Trophoblast cell (in vitro differentiated cells and primary cell): ENCODE data around the gene TPK1.

ENCODE experiments used
- DNase-seq, 2 donors: peaks; one replicate each; pipeline ENCODE4 v3.0.0-alpha.2; 2016
- H2AFZ ChIP-seq: 2 replicates; pipeline ENCODE4 v1.6.1; 2013; ENCODE audit warnings: low read length, moderate library complexity, mild to moderate bottlenecking; ENCODE audit not compliant: insufficient read depth, poor library complexity
- H2AK5ac ChIP-seq: 2 replicates; pipeline ENCODE4 v1.6.1; 2013; ENCODE audit warnings: mild to moderate bottlenecking, low read length
- H2BK120ac ChIP-seq: 2 replicates; pipeline ENCODE4 v1.6.1; 2013; ENCODE audit warnings: low read length, mild to moderate bottlenecking, moderate library complexity; ENCODE audit not compliant: insufficient read depth, poor library complexity
- H2BK12ac ChIP-seq: 2 replicates; pipeline ENCODE4 v1.6.1; 2013; ENCODE audit warnings: mild to moderate bottlenecking, low read length, moderate library complexity
- H2BK5ac ChIP-seq: 2 replicates; pipeline ENCODE4 v1.6.1; 2013; ENCODE audit warnings: low read length, low read depth, moderate library complexity, mild to moderate bottlenecking; ENCODE audit not compliant: poor library complexity
- H3K14ac ChIP-seq: 2 replicates; pipeline ENCODE4 v1.6.1; 2013; ENCODE audit warnings: mild to moderate bottlenecking, low read length
- H3K18ac ChIP-seq: 2 replicates; pipeline ENCODE4 v1.6.1; 2013; ENCODE audit warnings: mild to moderate bottlenecking, low read length
- H3K23ac ChIP-seq: 2 replicates; pipeline ENCODE4 v1.6.1; 2013; ENCODE audit warnings: low read length
- H3K27ac ChIP-seq: 2 replicates; pipeline ENCODE4 v1.5.1; 2013; ENCODE audit warnings: low read depth, mild to moderate bottlenecking, inconsistent platforms, low read length, moderate library complexity
- H3K27me3 ChIP-seq: 2 replicates; pipeline ENCODE4 v1.6.1; 2013; ENCODE audit warnings: inconsistent platforms, mild to moderate bottlenecking, low read length, moderate library complexity; ENCODE audit not compliant: insufficient read depth
- H3K36me3 ChIP-seq, 2 experiments: 1 replicate in 1 of 2; 2 replicates in 1 of 2; pipeline ENCODE4 v1.6.1; 2013; ENCODE audit warnings: low read length in 2 of 2, mild to moderate bottlenecking in 2 of 2, moderate library complexity in 1 of 2; ENCODE audit not compliant: insufficient read depth in 2 of 2, control insufficient read depth in 1 of 2
- H3K4ac ChIP-seq: 2 replicates; pipeline ENCODE4 v1.6.1; 2013; ENCODE audit warnings: low read depth, mild to moderate bottlenecking, low read length, moderate library complexity
- H3K4me1 ChIP-seq, 2 experiments: 1 replicate in 1 of 2; 2 replicates in 1 of 2; pipeline ENCODE4 v1.6.1; 2013; ENCODE audit warnings: low read length in 2 of 2, mild to moderate bottlenecking in 2 of 2, moderate library complexity in 1 of 2; ENCODE audit not compliant: insufficient read depth in 2 of 2, control insufficient read depth in 1 of 2
- H3K4me2 ChIP-seq: 2 replicates; pipeline ENCODE4 v1.6.1; 2013; ENCODE audit warnings: inconsistent platforms, mild to moderate bottlenecking, low read length, moderate library complexity
- H3K4me3 ChIP-seq: 2 replicates; pipeline ENCODE4 v1.5.1; 2013; ENCODE audit warnings: mild to moderate bottlenecking, low read depth, low read length, inconsistent platforms
- H3K79me1 ChIP-seq: one replicate; pipeline ENCODE4 v1.6.1; 2013; ENCODE audit warnings: low read length
- H3K79me2 ChIP-seq: 2 replicates; pipeline ENCODE4 v1.6.1; 2013; ENCODE audit warnings: low read length, mild to moderate bottlenecking; ENCODE audit not compliant: control insufficient read depth, insufficient read depth, poor library complexity
- H3K9ac ChIP-seq: 2 replicates; pipeline ENCODE4 v1.6.1; 2013; ENCODE audit warnings: mild to moderate bottlenecking, low read length
- H3K9me3 ChIP-seq: 2 replicates; pipeline ENCODE4 v1.6.1; 2013; ENCODE audit warnings: low read depth, mild to moderate bottlenecking, control low read depth, inconsistent platforms, low read length; ENCODE audit not compliant: insufficient read depth
- H4K12ac ChIP-seq: 2 replicates; pipeline ENCODE4 v1.6.1; 2013; ENCODE audit warnings: low read depth, mild to moderate bottlenecking, low read length, moderate library complexity
- H4K8ac ChIP-seq: 2 replicates; pipeline ENCODE4 v1.6.1; 2013; ENCODE audit warnings: low read depth, mild to moderate bottlenecking, low read length, moderate library complexity
- H4K91ac ChIP-seq: one replicate; pipeline ENCODE4 v1.6.1; 2013; ENCODE audit warnings: low read depth, mild to moderate bottlenecking, low read length, moderate library complexity
- WGBS: extraction: QIAGEN DNeasy Blood & Tissue Kit; methylation state at CpG from one replicate; pipeline ENCODE4 v1.1.7; 2013; ENCODE audit warnings: missing lambda C conversion rate; ENCODE audit not compliant: insufficient read length, insufficient coverage; ENCODE audit errors: extremely low coverage; 5-methylcytosine and 5-hydroxymethylcytosine counted together

TPK1 gene

DNA sequence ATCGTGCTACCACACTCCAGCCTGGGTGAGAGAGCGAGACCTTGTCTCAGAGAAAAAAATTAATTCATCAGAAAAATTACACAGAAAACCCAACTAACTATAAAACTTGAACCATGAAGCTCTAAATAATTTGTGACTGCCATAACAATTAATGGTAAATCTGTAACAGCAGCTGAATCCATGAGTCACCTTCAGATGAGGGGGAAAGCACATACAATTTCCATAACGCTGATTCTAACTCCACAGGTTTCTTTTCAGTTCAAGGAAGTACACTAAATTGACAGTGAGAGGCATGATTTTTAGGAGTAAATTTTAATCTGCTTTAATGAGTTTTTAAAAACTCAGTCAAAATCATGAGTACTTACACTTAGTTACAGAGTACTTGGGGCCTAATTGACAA lies 312.2 kb downstream of the TPK1 start:
- Histone ChIP-seq H3K4ac (no peak overlapping the region), H3K27ac (no peak overlapping the region), H4K91ac (no peak overlapping the region), H3K9ac (no peak overlapping the region), H2BK120ac (no peak overlapping the region), H3K27me3 (no peaks in the 10 kb centered on the region), H3K79me1 (no peaks in the 10 kb centered on the region), H3K18ac (no peak overlapping the region), H2BK12ac (no peak overlapping the region), H4K12ac (no peak overlapping the region), H3K36me3 (no peaks in the 10 kb centered on the region), H3K4me1 (no peaks in the 10 kb centered on the region), H4K8ac (no peak overlapping the region), H3K14ac (no peak overlapping the region), H2AK5ac (no peak overlapping the region), H3K9me3 (no peaks in the 10 kb centered on the region), H2BK5ac (no peak overlapping the region), H2AFZ (no peak overlapping the region), H3K23ac (no peak overlapping the region), H3K79me2 (no peaks in the 10 kb centered on the region), H3K4me2 (no peak overlapping the region), H3K4me3 (no peak overlapping the region)
- no peak for DNase-seq
- WGBS, result no CpG with 5 or more reads among the region's 3 CpGs

DNA sequence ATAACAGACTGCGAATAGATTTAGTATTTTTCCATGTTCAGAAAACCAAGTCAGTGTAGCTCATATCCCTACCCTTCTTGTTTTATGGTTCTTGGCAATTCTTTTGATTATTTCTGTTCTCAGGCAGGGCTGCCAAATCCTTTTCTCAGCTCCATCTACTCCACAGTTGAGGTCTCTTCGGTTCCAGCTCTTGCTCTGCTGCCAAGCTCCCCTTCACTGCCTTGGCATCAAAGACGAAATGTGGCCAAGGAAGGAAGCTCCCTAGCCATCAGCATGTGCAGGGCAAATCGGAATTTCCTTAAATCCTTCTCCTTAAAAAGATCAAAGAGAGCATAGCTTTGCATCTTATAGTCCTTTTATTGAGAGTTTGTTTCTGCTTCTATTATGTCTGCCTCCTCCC lies 315.9 kb downstream of the TPK1 start:
- no peak overlapping the region for H2AK5ac ChIP-seq
- H3K18ac ChIP-seq, result no peak overlapping the region
- H3K79me1 ChIP-seq, result no peaks in the 10 kb centered on the region
- no peak overlapping the region for H2BK120ac ChIP-seq
- DNase-seq, result no peak
- H3K9ac ChIP-seq, result no peak overlapping the region
- H3K4me1 ChIP-seq, result no peaks in the 10 kb centered on the region
- no peak overlapping the region for H4K91ac ChIP-seq
- no peak overlapping the region for H3K4me2 ChIP-seq
- no peaks in the 10 kb centered on the region for H3K27me3 ChIP-seq
- H3K79me2 ChIP-seq, result no peaks in the 10 kb centered on the region
- H3K14ac ChIP-seq, result no peak overlapping the region
- no peak overlapping the region for H3K23ac ChIP-seq
- no CpG with 5 or more reads among the region's 4 CpGs for WGBS
- H3K4me3 ChIP-seq, result no peak overlapping the region
- no peak overlapping the region for H2AFZ ChIP-seq
- H2BK12ac ChIP-seq, result no peak overlapping the region
- H4K8ac ChIP-seq, result no peak overlapping the region
- H2BK5ac ChIP-seq, result no peak overlapping the region
- no peak overlapping the region for H4K12ac ChIP-seq
- H3K4ac ChIP-seq, result no peak overlapping the region
- no peak overlapping the region for H3K27ac ChIP-seq
- H3K36me3 ChIP-seq, result no peaks in the 10 kb centered on the region
- H3K9me3 ChIP-seq, result no peaks in the 10 kb centered on the region

DNA sequence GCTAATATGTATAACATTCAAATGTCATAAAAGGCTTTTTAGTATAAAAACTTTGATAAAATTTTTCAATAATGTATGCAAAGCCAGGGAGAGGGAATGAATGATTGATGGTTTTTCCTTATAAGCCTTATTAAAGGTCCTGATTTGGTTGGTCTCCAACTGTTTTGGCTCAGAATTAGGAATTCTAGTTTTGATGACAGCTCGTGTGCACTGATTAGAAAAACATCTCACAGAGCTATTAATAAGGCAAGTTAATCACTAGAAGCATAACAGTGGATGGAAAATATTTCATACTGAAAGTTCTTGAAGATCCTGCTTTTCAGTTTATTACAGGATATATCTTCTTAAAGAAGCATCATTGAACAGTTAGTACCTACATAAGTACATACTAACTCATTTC lies 317.5 kb downstream of the TPK1 start:
- Histone ChIP-seq H3K9ac (no peak overlapping the region), H3K27me3 (no peaks in the 10 kb centered on the region), H4K12ac (no peak overlapping the region), H3K79me1 (no peaks in the 10 kb centered on the region), H3K36me3 (no peaks in the 10 kb centered on the region), H3K14ac (no peak overlapping the region), H3K4me1 (no peaks in the 10 kb centered on the region), H3K18ac (no peak overlapping the region), H3K27ac (no peak overlapping the region), H3K4me3 (no peak overlapping the region), H4K91ac (no peak overlapping the region), H2AK5ac (no peak overlapping the region), H2AFZ (no peak overlapping the region), H3K23ac (no peak overlapping the region), H2BK5ac (no peak overlapping the region), H4K8ac (no peak overlapping the region), H2BK120ac (no peak overlapping the region), H2BK12ac (no peak overlapping the region), H3K4ac (no peak overlapping the region), H3K9me3 (no peaks in the 10 kb centered on the region), H3K79me2 (no peaks in the 10 kb centered on the region), H3K4me2 (no peak overlapping the region)
- WGBS, result no CpG with 5 or more reads among the region's 1 CpG
- DNase-seq, result no peak

DNA sequence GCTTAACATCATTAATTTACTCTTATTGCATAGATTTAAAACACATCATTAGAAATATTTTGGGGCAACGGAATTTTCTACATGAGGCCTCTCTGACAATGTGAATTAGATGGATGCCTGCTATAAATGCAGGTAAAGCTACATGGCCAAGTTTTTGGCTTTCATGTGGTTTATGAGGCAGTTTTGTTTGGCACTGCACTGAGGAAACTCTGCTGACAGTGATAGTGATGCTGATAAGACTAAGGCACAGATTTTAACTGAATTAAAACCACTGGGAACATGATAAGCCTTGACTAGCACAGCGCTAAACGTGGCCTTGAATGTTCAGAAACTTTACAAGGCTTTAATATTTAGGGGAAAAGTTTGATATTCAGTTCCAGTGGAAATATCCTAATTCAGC lies 318.1 kb downstream of the TPK1 start:
- no peak overlapping the region for H3K18ac ChIP-seq
- no peak for DNase-seq
- H2AFZ ChIP-seq, result no peak overlapping the region
- no peaks in the 10 kb centered on the region for H3K79me2 ChIP-seq
- no peak overlapping the region for H2BK120ac ChIP-seq
- H3K79me1 ChIP-seq, result no peaks in the 10 kb centered on the region
- H3K4me1 ChIP-seq, result no peaks in the 10 kb centered on the region
- H3K4me3 ChIP-seq, result no peak overlapping the region
- H3K23ac ChIP-seq, result no peak overlapping the region
- no peak overlapping the region for H3K9ac ChIP-seq
- H4K12ac ChIP-seq, result no peak overlapping the region
- no CpG with 5 or more reads among the region's 3 CpGs for WGBS
- H3K9me3 ChIP-seq, result no peaks in the 10 kb centered on the region
- H4K8ac ChIP-seq, result no peak overlapping the region
- H4K91ac ChIP-seq, result no peak overlapping the region
- H3K4me2 ChIP-seq, result no peak overlapping the region
- no peak overlapping the region for H3K14ac ChIP-seq
- no peak overlapping the region for H2AK5ac ChIP-seq
- H2BK12ac ChIP-seq, result no peak overlapping the region
- no peak overlapping the region for H3K4ac ChIP-seq
- H3K27ac ChIP-seq, result no peak overlapping the region
- H3K36me3 ChIP-seq, result no peaks in the 10 kb centered on the region
- no peaks in the 10 kb centered on the region for H3K27me3 ChIP-seq
- H2BK5ac ChIP-seq, result no peak overlapping the region
